GM23338 (cell line): ENCODE data around the gene FGFRL1. TPM values are rescaled to one million over a fixed set of nuclear protein-coding genes. Genes with fewer than 3 reads are reported as not detected.
"Not testable (repeated sequence)": the region's sequence is repeated elsewhere in the genome, so short reads cannot be mapped to it uniquely, and the experiment has no call there.

ENCODE experiments used
- ATAC-seq: fragments of 200-7000 bp; cut with Tn5 transposase; 3 replicates; pipeline ENCODE4 v1.9.1; 2020
- DNase-seq: peaks from one replicate; pipeline ENCODE4 v3.0.0-alpha.2; 2015; ENCODE audit warnings: low spot score
- H2AFZ ChIP-seq: fragments of 200-600 bp; sonication (generic); 2 replicates; pipeline ENCODE4 v1.8.0; 2016; ENCODE audit warnings: antibody characterized with exemption, mild to moderate bottlenecking, moderate library complexity
- H3F3A ChIP-seq: fragments of 200-600 bp; sonication (generic); replicated peaks from 2 replicates; pipeline ENCODE4 v1.8.0; 2017; ENCODE audit warnings: antibody characterized with exemption, mixed run types, low read depth
- H3K27ac ChIP-seq: fragments of 200-600 bp; sonication (generic); 2 replicates; pipeline ENCODE4 v1.6.1; 2016; ENCODE audit warnings: low read depth
- H3K27me3 ChIP-seq: fragments of 200-600 bp; sonication (generic); 2 replicates; pipeline ENCODE4 v1.8.0; 2016; ENCODE audit warnings: mild to moderate bottlenecking, mixed run types, moderate library complexity; ENCODE audit not compliant: insufficient read depth
- H3K36me3 ChIP-seq: fragments of 200-600 bp; sonication (generic); 2 replicates; pipeline ENCODE4 v1.8.0; 2016; ENCODE audit warnings: mild to moderate bottlenecking; ENCODE audit not compliant: insufficient read depth
- H3K4me1 ChIP-seq: fragments of 200-600 bp; sonication (generic); 2 replicates; pipeline ENCODE4 v1.8.0; 2016; ENCODE audit warnings: mild to moderate bottlenecking, moderate library complexity; ENCODE audit not compliant: insufficient read depth
- H3K4me2 ChIP-seq: fragments of 200-600 bp; sonication (generic); 2 replicates; pipeline ENCODE4 v1.7.1; 2017; ENCODE audit warnings: mixed run types
- H3K4me3 ChIP-seq: fragments of 200-600 bp; sonication (generic); 2 replicates; pipeline ENCODE4 v1.6.1; 2016; ENCODE audit warnings: mixed run types
- H3K79me2 ChIP-seq: fragments of 200-600 bp; sonication (generic); replicated peaks from 2 replicates; pipeline ENCODE4 v1.8.0; 2017; ENCODE audit warnings: mild to moderate bottlenecking; ENCODE audit not compliant: insufficient read depth
- H3K9me2 ChIP-seq: fragments of 200-600 bp; sonication (generic); 2 replicates; pipeline ENCODE4 v1.8.0; 2017; ENCODE audit not compliant: insufficient read depth
- H4K20me1 ChIP-seq: fragments of 200-600 bp; sonication (generic); replicated peaks from 2 replicates; pipeline ENCODE4 v1.8.0; 2017; ENCODE audit warnings: mild to moderate bottlenecking; ENCODE audit not compliant: insufficient read depth
- H3K27ac Mint-ChIP-seq: 2 replicates; pipeline ENCODE4 v1.8.0; 2020; ENCODE audit warnings: inconsistent platforms, mild to moderate bottlenecking, moderate library complexity, mixed read lengths
- H3K27me3 Mint-ChIP-seq: 3 replicates; pipeline ENCODE4 v1.8.0; 2022; ENCODE audit warnings: low read depth, mild to moderate bottlenecking, moderate library complexity, mixed read lengths, inconsistent platforms; ENCODE audit not compliant: insufficient read depth, poor library complexity
- H3K36me3 Mint-ChIP-seq: 3 replicates; pipeline ENCODE4 v1.8.0; 2021; ENCODE audit warnings: low read depth, mild to moderate bottlenecking, inconsistent platforms, moderate library complexity, mixed read lengths
- H3K4me1 Mint-ChIP-seq: 3 replicates; pipeline ENCODE4 v1.8.0; 2020; ENCODE audit warnings: mild to moderate bottlenecking, inconsistent platforms, mixed read lengths
- H3K4me3 Mint-ChIP-seq: 3 replicates; pipeline ENCODE4 v1.8.0; 2021; ENCODE audit warnings: moderate library complexity, mild to moderate bottlenecking, inconsistent platforms, mixed read lengths
- H3K9me3 Mint-ChIP-seq: 3 replicates; pipeline ENCODE4 v1.8.0; 2020; ENCODE audit warnings: moderate library complexity, mild to moderate bottlenecking, inconsistent platforms, mixed read lengths
- CREB1 ChIP-seq: fragments of 250-450 bp; sonication (Bioruptor Pico); IDR thresholded peaks from 2 replicates; pipeline ENCODE4 v1.5.0; 2020; ENCODE audit warnings: low read depth, mild to moderate bottlenecking, moderate library complexity
- ETS1 ChIP-seq: IDR thresholded peaks from 2 replicates; pipeline ENCODE4 v1.6.1; 2016; ENCODE audit warnings: antibody characterized with exemption
- EZH2 ChIP-seq: fragments of 200-600 bp; sonication (generic); IDR thresholded peaks from one replicate; pipeline ENCODE4 v1.8.0; 2017; ENCODE audit warnings: antibody characterized with exemption, mild to moderate bottlenecking, low read depth; ENCODE audit not compliant: unreplicated experiment
- EZH2phosphoT487 ChIP-seq: fragments of 200-600 bp; sonication (generic); IDR thresholded peaks from one replicate; pipeline ENCODE4 v1.8.1; 2018; ENCODE audit warnings: antibody characterized with exemption; ENCODE audit not compliant: unreplicated experiment
- NANOG ChIP-seq: IDR thresholded peaks from 2 replicates; pipeline ENCODE4 v1.6.1; 2016; ENCODE audit warnings: antibody characterized with exemption, borderline replicate concordance
- POLR2AphosphoS5 ChIP-seq: IDR thresholded peaks from 2 replicates; pipeline ENCODE4 v1.6.1; 2016; ENCODE audit warnings: antibody characterized with exemption, low read depth
- REST ChIP-seq: IDR thresholded peaks from one replicate; pipeline ENCODE4 v1.6.1; 2018; ENCODE audit warnings: antibody characterized with exemption; ENCODE audit not compliant: unreplicated experiment
- ZNF114 ChIP-seq: fragments of 250-450 bp; sonication (Bioruptor Pico); IDR thresholded peaks from 2 replicates; pipeline ENCODE4 v1.5.0; 2020; ENCODE audit warnings: mild to moderate bottlenecking, moderate library complexity
- ZNF331 ChIP-seq: fragments of 250-450 bp; sonication (Bioruptor Pico); IDR thresholded peaks from 2 replicates; pipeline ENCODE4 v1.5.0; 2020; ENCODE audit warnings: low read depth, mild to moderate bottlenecking, moderate library complexity
- polyA plus RNA-seq: library from polyadenylated mRNA; unstranded; fragments of >200 nt; fragmentation: Nextera tagmentation; extraction: Ambion mirVana; gene quantifications from 2 replicates; pipeline ENCODE4 v1.2.1, GENCODE V29; 2016
- total RNA-seq: library from RNA; depleted of rRNA; stranded (reverse); fragments of >200 nt; shearing (Covaris generic); gene quantifications from 2 replicates; pipeline ENCODE4 v1.2.3, GENCODE V29; 2014

The FGFRL1 gene
- total and polyA plus RNA-seq, 2 experiments from 2014 or later, result 7.0 to 35.8 TPM

- no peak for TF ChIP-seq POLR2AphosphoS5
- peak; percentile 4 for TF ChIP-seq EZH2
Observed at GRCh38 chr4:998096-998691, 13.2 kb upstream of the FGFRL1 start (continued).

GRCh38 chr4:999240-999863, 12.1 kb upstream of the FGFRL1 start:
- H3K4me2 ChIP-seq, H4K20me1 ChIP-seq, H3K4me3 Mint-ChIP-seq, H2AFZ ChIP-seq, ATAC-seq, H3K27ac ChIP-seq, H3K4me1 ChIP-seq, H3K36me3 Mint-ChIP-seq, H3K9me2 ChIP-seq, DNase-seq, H3K79me2 ChIP-seq, H3K4me1 Mint-ChIP-seq, H3K27ac Mint-ChIP-seq, H3F3A ChIP-seq, H3K4me3 ChIP-seq, H3K36me3 ChIP-seq, H3K9me3 Mint-ChIP-seq: not testable (repeated sequence)
- H3K27me3 ChIP-seq, result peaks cover 86% of the 10 kb centered on the region
- peaks cover 72% of the 10 kb centered on the region for H3K27me3 Mint-ChIP-seq

- DNase-seq (no peak), ATAC-seq (no peak)
- Histone ChIP-seq H3K79me2 (no peaks in the 10 kb centered on the region), H2AFZ (no peak overlapping the region), H4K20me1 (no peaks in the 10 kb centered on the region; the same call in 1 of the 2 replicates), H3K4me2 (no peak overlapping the region), H3K27ac (no peak overlapping the region), H3F3A (no peaks in the 10 kb centered on the region), H3K27me3 (peaks cover 92% of the 10 kb centered on the region), H3K9me2 (no peaks in the 10 kb centered on the region), H3K4me1 (no peaks in the 10 kb centered on the region; the same call in 1 of the 2 replicates), H3K4me3 (no peak overlapping the region), H3K36me3 (no peaks in the 10 kb centered on the region)
- Mint-ChIP-seq H3K27ac (no peak overlapping the region), H3K27me3 (peaks cover 76% of the 10 kb centered on the region), H3K4me3 (no peak overlapping the region), H3K9me3 (peaks cover 2% of the 10 kb centered on the region; the same call in 2 of the 3 replicates), H3K4me1 (peaks cover 4% of the 10 kb centered on the region; the same call in 2 of the 3 replicates), H3K36me3 (no peaks in the 10 kb centered on the region)
- TF ChIP-seq ZNF114 (no peak), NANOG (no peak), REST (no peak), EZH2phosphoT487 (no peak), CREB1 (CRISPR knock-in tag) (no peak), ZNF331 (no peak), ETS1 (no peak)
Observed at GRCh38 chr4:999882-1000425, 11.5 kb upstream of the FGFRL1 start.
